CD14-positive monocyte (primary cell): Measurements from ENCODE around the gene HPS4. TPM values are rescaled to one million over a fixed set of nuclear protein-coding genes. Genes with fewer than 3 reads are reported as not detected.

Experiments used
- DNase-seq, 3 donors: peaks; one replicate each; pipeline ENCODE4 v3.0.0-alpha.2; 2011 to 2022
- H2AFZ ChIP-seq: 2 replicates; pipeline ENCODE4 v1.6.0; 2012; ENCODE audit warnings: mild to moderate bottlenecking, low read depth, low read length, inconsistent platforms; ENCODE audit not compliant: insufficient read depth, poor library complexity, severe bottlenecking
- H3K27ac ChIP-seq, 2 donors: 1 replicate in 1 of 2; 2 replicates in 1 of 2; pipeline ENCODE4 v1.5.1; 2012 to 2013; ENCODE audit warnings: low read length in 2 of 2, control low read depth in 1 of 2, inconsistent platforms in 1 of 2, low read depth in 1 of 2, mild to moderate bottlenecking in 1 of 2
- H3K27me3 ChIP-seq, 2 donors: one replicate each; pipeline versions ENCODE4 v1.6.0 to v1.6.1; 2011 to 2013; ENCODE audit warnings: low read length in 2 of 2; ENCODE audit not compliant: control insufficient read depth in 2 of 2, insufficient read depth in 2 of 2
- H3K36me3 ChIP-seq, 2 donors: replicated peaks in 1 of 2; 1 replicate in 1 of 2; 2 replicates in 1 of 2; pipeline versions ENCODE4 v1.5.1 to v1.6.1; 2012 to 2013; ENCODE audit warnings: low read length in 2 of 2, control low read depth in 1 of 2, inconsistent platforms in 1 of 2, mild to moderate bottlenecking in 1 of 2; ENCODE audit not compliant: insufficient read depth in 2 of 2, control insufficient read depth in 1 of 2
- H3K4me1 ChIP-seq, 2 donors: 1 replicate in 1 of 2; 2 replicates in 1 of 2; pipeline versions ENCODE4 v1.5.1 to v1.6.1; 2012 to 2013; ENCODE audit warnings: low read length in 2 of 2, control low read depth in 1 of 2, inconsistent platforms in 1 of 2, mild to moderate bottlenecking in 1 of 2, moderate library complexity in 1 of 2; ENCODE audit not compliant: insufficient read depth in 2 of 2, control insufficient read depth in 1 of 2
- H3K4me2 ChIP-seq: replicated peaks from 2 replicates; pipeline ENCODE3; 2012; ENCODE audit warnings: low read length, moderate library complexity, mild to moderate bottlenecking; ENCODE audit not compliant: poor library complexity, severe bottlenecking; ENCODE audit errors: extremely low read depth
- H3K4me3 ChIP-seq, 3 experiments: fragments of 200-600 bp in 1 of 3; sonication (generic) in 1 of 3; replicated peaks in 1 of 3; 1 replicate in 2 of 3; 2 replicates in 1 of 3; pipeline ENCODE4 v1.5.1; 2011 to 2013; ENCODE audit warnings: low read length in 3 of 3, mild to moderate bottlenecking in 3 of 3, control low read depth in 2 of 3, low read depth in 2 of 3, inconsistent platforms in 1 of 3, moderate library complexity in 1 of 3
- H3K79me2 ChIP-seq: 2 replicates; pipeline ENCODE4 v1.6.0; 2012; ENCODE audit warnings: mild to moderate bottlenecking, control low read depth, inconsistent platforms, low read length, moderate library complexity; ENCODE audit not compliant: insufficient read depth
- H3K9ac ChIP-seq: 2 replicates; pipeline ENCODE4 v1.6.0; 2017; ENCODE audit warnings: low read length, mild to moderate bottlenecking; ENCODE audit not compliant: insufficient read depth, poor library complexity, severe bottlenecking
- H3K9me3 ChIP-seq, 2 donors: replicated peaks in 1 of 2; 1 replicate in 1 of 2; 2 replicates in 1 of 2; pipeline versions ENCODE4 v1.5.1 to v1.6.1; 2012 to 2013; ENCODE audit warnings: low read length in 2 of 2, control low read depth in 1 of 2; ENCODE audit not compliant: control insufficient read depth in 1 of 2, insufficient read depth in 1 of 2
- H4K20me1 ChIP-seq: 2 replicates; pipeline ENCODE4 v1.6.0; 2012; ENCODE audit warnings: mild to moderate bottlenecking, low read length, control low read depth, moderate library complexity; ENCODE audit not compliant: insufficient read depth
- H3K27ac Mint-ChIP-seq, 7 donors: one replicate each; pipeline ENCODE4 v1.8.0; 2020; ENCODE audit warnings: mild to moderate bottlenecking in 7 of 7, mixed read lengths in 7 of 7, moderate library complexity in 6 of 7, inconsistent platforms in 2 of 7
- H3K27me3 Mint-ChIP-seq, 3 donors: one replicate each; pipeline ENCODE4 v1.8.0; 2021 to 2022; ENCODE audit warnings: low read depth in 3 of 3, mild to moderate bottlenecking in 3 of 3, mixed read lengths in 3 of 3, moderate library complexity in 3 of 3, inconsistent platforms in 1 of 3
- H3K36me3 Mint-ChIP-seq, 2 donors: one replicate each; pipeline ENCODE4 v1.8.0; 2020; ENCODE audit warnings: mixed read lengths in 2 of 2, inconsistent platforms in 1 of 2, mild to moderate bottlenecking in 1 of 2
- H3K4me1 Mint-ChIP-seq: one replicate; pipeline ENCODE4 v1.8.0; 2020; ENCODE audit warnings: mild to moderate bottlenecking, mixed read lengths
- H3K4me3 Mint-ChIP-seq, 2 donors: one replicate each; pipeline ENCODE4 v1.8.0; 2020; ENCODE audit warnings: mild to moderate bottlenecking in 2 of 2, mixed read lengths in 2 of 2, moderate library complexity in 1 of 2
- H3K9me3 Mint-ChIP-seq, 7 donors: one replicate each; pipeline ENCODE4 v1.8.0; 2020 to 2022; ENCODE audit warnings: mixed read lengths in 7 of 7, mild to moderate bottlenecking in 6 of 7, moderate library complexity in 6 of 7, inconsistent platforms in 2 of 7
- CTCF ChIP-seq: fragments of 200-600 bp; IDR thresholded peaks from one replicate; pipeline ENCODE4 v1.8.0; 2022; ENCODE audit warnings: antibody characterized with exemption, mild to moderate bottlenecking
- WGBS: methylation state at CpG from one replicate; pipeline ENCODE4 v1.1.5; 2013; ENCODE audit warnings: missing lambda C conversion rate; ENCODE audit not compliant: insufficient coverage; 5-methylcytosine and 5-hydroxymethylcytosine counted together
- intact Hi-C, 2 donors: fragments of 100-400 bp; cut with micrococcal nuclease; formaldehyde crosslinking; loops; one replicate each; pipeline versions ENCODE4 v1.15.0 to v1.15.1; 2023
- polyA plus RNA-seq, 3 donors: library from polyadenylated mRNA; depleted of rRNA in 1 of 3; unstranded in 2 of 3; stranded (reverse) in 1 of 3; fragments of 300-500 nt in 2 of 3; fragments of >200 nt in 1 of 3; fragmentation: Illumina TruSeq in 2 of 3; gene quantifications; 1 replicate in 2 of 3; 2 replicates in 1 of 3; pipeline ENCODE4 v1.2.3, GENCODE V29; 2012 to 2021

HPS4 gene
- polyA plus RNA-seq, 3 donors, result 5.7 to 21.6 (median 7.5) TPM

- H3K9me3 ChIP-seq, result no peaks in the 10 kb centered on the region
- no peak overlapping the region for H3K27ac Mint-ChIP-seq
- peaks cover 45% of the 10 kb centered on the region for H3K4me1 Mint-ChIP-seq
- H3K79me2 ChIP-seq, result peaks cover 44% of the 10 kb centered on the region
- no peak overlapping the region for H3K4me3 Mint-ChIP-seq
- H3K36me3 Mint-ChIP-seq, result peaks cover 39 to 57% of the 10 kb centered on the region in 2 donors
- H3K27ac ChIP-seq, result no peak overlapping the region
- H3K27me3 ChIP-seq, result no peaks in the 10 kb centered on the region
- no peak overlapping the region for H2AFZ ChIP-seq
- H3K9me3 Mint-ChIP-seq, result no peaks in the 10 kb centered on the region
- intact Hi-C loops, result no loop called here
- H3K4me3 ChIP-seq, result no peak overlapping the region
- no peak for DNase-seq
- TF ChIP-seq CTCF, result no peak
- peaks cover 5 to 38% of the 10 kb centered on the region in 2 donors for H3K36me3 ChIP-seq
- H3K4me1 ChIP-seq, result peaks cover 30 to 40% of the 10 kb centered on the region in 2 donors
- H4K20me1 ChIP-seq, result peaks cover 22% of the 10 kb centered on the region
- no peak overlapping the region for H3K4me2 ChIP-seq
- H3K9ac ChIP-seq, result no peak overlapping the region
- H3K27me3 Mint-ChIP-seq, result peaks cover 0 to 3% (median 2%) of the 10 kb centered on the region in 3 donors
- 96% methylated on average over 8 of the region's 14 CpGs for WGBS
Measured at GRCh38 chr22:26437694-26438392, 45.7 kb downstream of the HPS4 start.

GRCh38 chr22:26436903-26437515 is 46.6 kb downstream of the HPS4 start:
- Mint-ChIP-seq H3K27ac (no peak overlapping the region), H3K27me3 (no peaks in the 10 kb centered on the region), H3K4me3 (no peak overlapping the region), H3K36me3 (peaks cover 37 to 51% of the 10 kb centered on the region in 2 donors), H3K9me3 (no peaks in the 10 kb centered on the region), H3K4me1 (peaks cover 48% of the 10 kb centered on the region)
- Histone ChIP-seq H3K36me3 (peaks cover 5 to 32% of the 10 kb centered on the region in 2 donors), H2AFZ (no peak overlapping the region), H3K27me3 (no peaks in the 10 kb centered on the region), H3K9me3 (no peaks in the 10 kb centered on the region), H3K27ac (no peak overlapping the region), H3K4me2 (no peak overlapping the region), H3K9ac (no peak overlapping the region), H3K4me3 (no peak overlapping the region), H3K79me2 (peaks cover 44% of the 10 kb centered on the region), H4K20me1 (peaks cover 22% of the 10 kb centered on the region), H3K4me1 (peaks cover 34 to 43% of the 10 kb centered on the region in 2 donors)
- DNase-seq, result no peak
- intact Hi-C loops, result no loop called here
- TF ChIP-seq CTCF, result no peak
- WGBS, result 94% methylated on average over 6 of the region's 11 CpGs
